ENCODE measurements around the gene TBC1D3D.
"Not testable (repeated sequence)": the region's sequence is repeated elsewhere in the genome, so short reads cannot be mapped to it uniquely, and the experiment has no call there.

Gene TBC1D3D

GRCh38 chr17:38003676-38004075 lies at the start of gene TBC1D3D:
Gene TBC1D3D (plus strand): TSS chr17:38003976. CDS start chr17:38005561, 1,585 bp downstream.
- DNase-seq (ENCODE audit: low read depth in 2 of 3, low spot score in 2 of 3): not testable (repeated sequence)

- not testable (repeated sequence) for DNase-seq (ENCODE audit: low read depth in 2 of 3, low spot score in 2 of 3)
These were observed 14.8 kb upstream of the TBC1D3D start, which contains the start of gene TBC1D3L for GRCh38 chr17:37988960-37989359. Gene TBC1D3L (minus strand): TSS chr17:37989060. CDS start chr17:37987520, 1,540 bp downstream.
